Esophagus squamous epithelium (tissue), 5 donors: Measurements from ENCODE around the gene UGT1A4. TPM values are rescaled to one million over a fixed set of nuclear protein-coding genes. Genes with fewer than 3 reads are reported as not detected.

Experiments used
- DNase-seq: peaks from one replicate; lab custom pipeline; 2025; lab: John Stamatoyannopoulos, UW
- H3K27ac ChIP-seq, 4 donors: fragments of 200-600 bp; sonication (generic); one replicate each; pipeline ENCODE4 v1.5.1; 2016 to 2019; ENCODE audit warnings: mild to moderate bottlenecking in 1 of 4
- H3K27me3 ChIP-seq, 4 donors: fragments of 200-600 bp; sonication (generic); 1 replicate in 3 of 4; 2 replicates in 1 of 4; pipeline versions ENCODE4 v1.5.1 to v1.6.0; 2017 to 2021; ENCODE audit warnings: antibody characterized with exemption in 1 of 4
- H3K36me3 ChIP-seq, 3 donors: fragments of 200-600 bp; sonication (generic); one replicate each; pipeline ENCODE4 v1.5.1; 2016 to 2019
- H3K4me1 ChIP-seq, 3 donors: fragments of 200-600 bp; sonication (generic); one replicate each; pipeline ENCODE4 v1.5.1; 2017 to 2019
- H3K4me3 ChIP-seq, 4 donors: fragments of 200-600 bp; sonication (generic); 1 replicate in 3 of 4; 2 replicates in 1 of 4; pipeline ENCODE4 v1.5.1; 2016 to 2019; ENCODE audit warnings: mild to moderate bottlenecking in 2 of 4, moderate library complexity in 1 of 4
- H3K9me3 ChIP-seq, 3 donors: fragments of 200-600 bp; sonication (generic); one replicate each; pipeline ENCODE4 v1.5.1; 2016 to 2019
- POLR2A ChIP-seq, 4 donors: fragments of 450-650 bp; IDR thresholded peaks; one replicate each; pipeline ENCODE4 v1.6.1; 2017; ENCODE audit warnings: antibody characterized with exemption in 4 of 4, mild to moderate bottlenecking in 4 of 4, moderate library complexity in 3 of 4
- WGBS, 2 donors: methylation state at CpG; one replicate each; pipeline ENCODE4 v1.1.5; 2018; 5-methylcytosine and 5-hydroxymethylcytosine counted together
- intact Hi-C: fragments of 100-400 bp; cut with DNase I; formaldehyde crosslinking; loops from one replicate; pipeline ENCODE4 v1.15.0; 2022
- total RNA-seq, 4 donors: library from RNA; depleted of rRNA; stranded (reverse); fragments of >200 nt; gene quantifications; one replicate each; pipeline ENCODE4 v1.1.0, GENCODE V29; 2016
- TF ChIP-seq, protein P1 (sequence below), 6 experiments: fragments of 450-650 bp in 4 of 6; fragments of 200-600 bp in 2 of 6; sonication (generic) in 2 of 6; IDR thresholded peaks; one replicate each; pipeline ENCODE4 v1.5.1; 2016 to 2019; ENCODE audit warnings: antibody characterized with exemption in 6 of 6, mild to moderate bottlenecking in 4 of 6, moderate library complexity in 4 of 6
- donor health status: DM: yes; HTN: yes; CAD: no.

UGT1A4 gene
- total RNA-seq, result 1 to 10 TPM; 1.1 to 7.4 (median 3.4) TPM

DNA sequence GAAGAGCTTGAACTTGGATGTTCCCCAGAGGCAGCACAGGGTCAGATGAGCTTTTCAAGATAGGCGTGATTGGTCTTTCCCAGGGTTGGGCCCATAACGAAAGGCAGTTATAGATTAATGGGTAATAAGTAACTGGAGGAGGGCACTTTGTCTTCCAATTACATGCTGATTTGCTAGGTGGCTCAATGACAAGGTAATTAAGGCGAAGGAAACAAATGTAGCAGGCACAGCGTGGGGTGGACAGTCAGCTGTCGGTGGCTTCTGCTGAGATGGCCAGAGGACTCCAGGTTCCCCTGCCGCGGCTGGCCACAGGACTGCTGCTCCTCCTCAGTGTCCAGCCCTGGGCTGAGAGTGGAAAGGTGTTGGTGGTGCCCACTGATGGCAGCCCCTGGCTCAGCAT, at the start of gene UGT1A4:
TSS of gene UGT1A4 (plus strand) at position 185 of the 400 bp plus-strand sequence. CDS start at position 270, 85 bp downstream.
- H3K4me1 ChIP-seq, result no peaks in the 10 kb centered on the region
- no peak within 1 kb of the TSS for H3K4me3 ChIP-seq
- no peak for TF ChIP-seq POLR2A (IDR thresholded peaks at IDR 0.05)
- TF ChIP-seq, protein P1, sequence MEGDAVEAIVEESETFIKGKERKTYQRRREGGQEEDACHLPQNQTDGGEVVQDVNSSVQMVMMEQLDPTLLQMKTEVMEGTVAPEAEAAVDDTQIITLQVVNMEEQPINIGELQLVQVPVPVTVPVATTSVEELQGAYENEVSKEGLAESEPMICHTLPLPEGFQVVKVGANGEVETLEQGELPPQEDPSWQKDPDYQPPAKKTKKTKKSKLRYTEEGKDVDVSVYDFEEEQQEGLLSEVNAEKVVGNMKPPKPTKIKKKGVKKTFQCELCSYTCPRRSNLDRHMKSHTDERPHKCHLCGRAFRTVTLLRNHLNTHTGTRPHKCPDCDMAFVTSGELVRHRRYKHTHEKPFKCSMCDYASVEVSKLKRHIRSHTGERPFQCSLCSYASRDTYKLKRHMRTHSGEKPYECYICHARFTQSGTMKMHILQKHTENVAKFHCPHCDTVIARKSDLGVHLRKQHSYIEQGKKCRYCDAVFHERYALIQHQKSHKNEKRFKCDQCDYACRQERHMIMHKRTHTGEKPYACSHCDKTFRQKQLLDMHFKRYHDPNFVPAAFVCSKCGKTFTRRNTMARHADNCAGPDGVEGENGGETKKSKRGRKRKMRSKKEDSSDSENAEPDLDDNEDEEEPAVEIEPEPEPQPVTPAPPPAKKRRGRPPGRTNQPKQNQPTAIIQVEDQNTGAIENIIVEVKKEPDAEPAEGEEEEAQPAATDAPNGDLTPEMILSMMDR (IDR thresholded peaks at IDR 0.05), result no peak
- no peak for DNase-seq
- WGBS, 2 donors, result 84 to 94% methylated on average over 7 of the region's 7 CpGs
- peaks cover 0 to 4% (median 0%) of the 10 kb centered on the region in 4 donors for H3K27me3 ChIP-seq
- intact Hi-C loops, result loop anchor here (10.0 kb wide), 1 partner anchor 244 kb away; no protein-coding TSS in a partner anchor
- peaks cover 0 to 7% (median 0%) of the 10 kb centered on the region in 3 donors for H3K36me3 ChIP-seq
- H3K9me3 ChIP-seq, result no peaks in the 10 kb centered on the region
- H3K27ac ChIP-seq, result no peak within 1 kb of the TSS

DNA sequence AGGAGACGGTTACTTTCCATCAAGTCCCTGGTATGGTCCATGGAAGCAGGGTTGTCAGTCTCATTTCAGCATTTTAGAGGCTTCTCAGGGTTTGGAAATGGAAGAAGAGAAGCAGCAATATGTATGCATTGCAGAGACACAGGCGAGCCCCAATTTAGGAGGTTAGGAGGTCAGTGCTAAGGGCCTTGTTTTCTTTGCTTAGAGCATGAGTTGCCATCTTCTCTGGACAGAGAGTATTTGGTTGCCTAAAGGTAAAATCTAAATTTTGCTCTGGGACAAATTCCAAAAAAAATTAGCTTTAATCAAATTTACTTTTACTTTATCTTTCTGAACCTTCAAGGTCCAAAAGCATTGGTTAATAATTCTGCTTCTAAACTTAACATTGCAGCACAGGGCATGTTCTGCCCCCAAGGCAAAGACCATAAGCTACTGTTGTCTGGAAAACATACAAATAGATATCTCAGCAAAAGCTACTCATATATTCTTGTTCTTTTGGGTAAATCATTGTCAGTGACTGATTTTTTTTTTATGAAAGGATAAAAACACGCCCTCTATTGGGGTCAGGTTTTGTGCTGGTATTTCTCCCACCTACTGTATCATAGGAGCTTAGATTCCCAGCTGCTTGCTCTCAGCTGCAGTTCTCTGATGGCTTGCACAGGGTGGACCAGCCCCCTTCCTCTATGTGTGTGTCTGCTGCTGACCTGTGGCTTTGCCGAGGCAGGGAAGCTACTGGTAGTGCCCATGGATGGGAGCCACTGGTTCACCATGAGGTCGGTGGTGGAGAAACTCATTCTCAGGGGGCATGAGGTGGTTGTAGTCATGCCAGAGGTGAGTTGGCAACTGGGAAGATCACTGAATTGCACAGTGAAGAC, 47.0 kb upstream of the UGT1A4 start, which contains the start of gene UGT1A9:
TSS of gene UGT1A9 (plus strand) at position 609 of the 872 bp plus-strand sequence. CDS start at position 646, 37 bp downstream.
- no peak for DNase-seq
- Histone ChIP-seq H3K27ac (no peak within 1 kb of the TSS), H3K36me3 (no peaks in the 10 kb centered on the region), H3K9me3 (no peaks in the 10 kb centered on the region), H3K4me3 (no peak within 1 kb of the TSS), H3K4me1 (no peaks in the 10 kb centered on the region), H3K27me3 (no peaks in the 10 kb centered on the region)
- WGBS, 2 donors, result 81 to 89% methylated on average over 3 to 5 of the region's 5 CpGs
- intact Hi-C loops, result no loop called here
- no peak for TF ChIP-seq POLR2A (IDR thresholded peaks at IDR 0.05)
- TF ChIP-seq, protein P1 (IDR thresholded peaks at IDR 0.05), result no peak

DNA sequence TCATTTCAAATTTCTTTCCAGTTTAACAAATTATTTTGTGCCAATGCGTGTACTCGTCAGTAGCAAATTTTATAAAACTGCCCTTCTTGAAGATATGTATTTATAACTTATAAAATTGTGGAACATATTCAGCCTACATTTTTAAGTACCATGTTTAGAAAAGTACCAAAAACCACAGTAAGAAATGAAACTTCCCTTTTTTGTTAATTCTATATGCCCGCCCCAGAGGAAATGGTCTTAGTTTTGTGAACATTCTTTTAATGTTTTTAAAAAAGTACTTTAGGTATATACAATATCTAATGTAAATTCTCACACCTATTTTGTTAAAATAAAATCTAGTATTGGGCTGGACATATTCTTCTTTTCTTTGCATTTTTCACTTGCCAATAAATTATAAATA, 45.6 kb upstream of the UGT1A4 start:
- no peak for TF ChIP-seq POLR2A (IDR thresholded peaks at IDR 0.05)
- TF ChIP-seq, protein P1 (IDR thresholded peaks at IDR 0.05), result no peak
- H3K4me3 ChIP-seq, result no peak overlapping the region
- no peak for DNase-seq
- no peak overlapping the region for H3K27ac ChIP-seq
- intact Hi-C loops, result no loop called here
- WGBS, 2 donors, result 62 to 86% methylated on average over 3 of the region's 3 CpGs
- no peaks in the 10 kb centered on the region for H3K27me3 ChIP-seq
- H3K4me1 ChIP-seq, result no peaks in the 10 kb centered on the region
- H3K9me3 ChIP-seq, result no peaks in the 10 kb centered on the region
- no peaks in the 10 kb centered on the region for H3K36me3 ChIP-seq

DNA sequence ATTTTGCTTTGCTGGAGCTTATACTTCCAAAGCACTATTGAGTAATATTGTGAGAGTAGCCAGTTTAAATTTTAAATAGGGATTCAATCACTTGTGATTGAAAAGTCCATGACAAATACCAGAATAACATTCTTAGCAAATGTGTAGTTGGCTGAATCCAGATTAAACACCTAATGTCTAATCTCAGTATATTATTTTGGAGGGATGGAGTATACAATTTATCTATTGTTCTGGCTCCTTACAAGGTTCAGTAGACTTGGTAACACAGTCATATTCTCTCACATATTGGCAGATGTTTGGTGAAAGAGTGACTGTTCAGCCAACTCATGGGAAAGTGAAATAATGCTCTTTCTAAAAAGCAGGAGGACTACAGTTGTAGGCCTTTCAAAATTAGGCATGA, 44.6 kb upstream of the UGT1A4 start:
- no peak for DNase-seq
- H3K4me1 ChIP-seq, result no peaks in the 10 kb centered on the region
- H3K9me3 ChIP-seq, result no peaks in the 10 kb centered on the region
- no peak overlapping the region for H3K4me3 ChIP-seq
- intact Hi-C loops, result no loop called here
- no peak for TF ChIP-seq POLR2A (IDR thresholded peaks at IDR 0.05)
- TF ChIP-seq, protein P1 (IDR thresholded peaks at IDR 0.05), result no peak
- no peak overlapping the region for H3K27ac ChIP-seq
- no peaks in the 10 kb centered on the region for H3K36me3 ChIP-seq
- no peaks in the 10 kb centered on the region for H3K27me3 ChIP-seq

DNA sequence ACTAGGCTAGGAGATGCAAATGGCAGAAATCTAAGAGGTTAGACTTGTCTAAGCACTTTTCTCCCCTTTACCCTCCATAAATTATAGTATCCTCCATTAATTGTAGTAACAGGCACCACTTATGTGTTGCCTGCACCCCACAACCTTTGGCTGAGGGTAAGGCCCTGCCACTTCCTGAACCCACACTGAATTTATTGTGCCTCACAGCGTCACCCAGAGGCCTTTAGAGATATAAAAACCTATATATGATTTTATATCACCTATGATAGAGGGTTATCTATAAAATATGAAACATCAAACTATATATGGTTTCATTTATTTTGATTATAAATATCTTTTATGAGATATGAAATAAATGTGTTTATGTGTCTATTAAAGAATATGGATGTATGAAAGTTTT, 44.2 kb upstream of the UGT1A4 start:
- WGBS, 2 donors, result 73 to 90% methylated on average over 1 of the region's 1 CpG
- Histone ChIP-seq H3K27ac (no peak overlapping the region), H3K36me3 (no peaks in the 10 kb centered on the region), H3K9me3 (no peaks in the 10 kb centered on the region), H3K4me1 (peaks cover 0 to 4% (median 3%) of the 10 kb centered on the region in 3 donors), H3K4me3 (no peak overlapping the region), H3K27me3 (no peaks in the 10 kb centered on the region)
- DNase-seq, result no peak
- no peak for TF ChIP-seq POLR2A (IDR thresholded peaks at IDR 0.05)
- intact Hi-C loops, result no loop called here
